HG03103 (cell line): ENCODE data around the gene SIMC1.
"Not testable (repeated sequence)": the region's sequence is repeated elsewhere in the genome, so short reads cannot be mapped to it uniquely, and the experiment has no call there.

ENCODE experiments used
- ATAC-seq: cut with Tn5 transposase; IDR thresholded peaks from one replicate; pipeline ENCODE4 v1.9.1; 2021; ENCODE audit warnings: low read depth; ENCODE audit not compliant: unreplicated experiment

The SIMC1 gene

GRCh38 chr5:176237971-176238644 is at the start of gene SIMC1:
TSS of gene SIMC1 (plus strand) at chr5:176238424. CDS start at chr5:176238509, 85 bp downstream.
- peak; percentile 60 for ATAC-seq

- no peak for ATAC-seq
Observed at GRCh38 chr5:176188506-176189193, 49.6 kb upstream of the SIMC1 start.

GRCh38 chr5:176189857-176190256 is 48.4 kb upstream of the SIMC1 start:
- no peak for ATAC-seq

GRCh38 chr5:176190886-176191755 is 47.1 kb upstream of the SIMC1 start:
- ATAC-seq: no peak

GRCh38 chr5:176192094-176192721 is 46.0 kb upstream of the SIMC1 start:
- no peak for ATAC-seq

- ATAC-seq: not testable (repeated sequence)
Observed at GRCh38 chr5:176192722-176193117, 45.5 kb upstream of the SIMC1 start.

- not testable (repeated sequence) for ATAC-seq
Observed at GRCh38 chr5:176193636-176194035, 44.6 kb upstream of the SIMC1 start.

GRCh38 chr5:176194238-176195083 is 43.8 kb upstream of the SIMC1 start:
- not testable (repeated sequence) for ATAC-seq

GRCh38 chr5:176195084-176195413 is 43.2 kb upstream of the SIMC1 start:
- not testable (repeated sequence) for ATAC-seq

GRCh38 chr5:176195487-176196207 is 42.6 kb upstream of the SIMC1 start:
- ATAC-seq: not testable (repeated sequence)

- ATAC-seq: not testable (repeated sequence)
Observed at GRCh38 chr5:176196781-176197180, 41.4 kb upstream of the SIMC1 start.

- ATAC-seq: not testable (repeated sequence)
Observed at GRCh38 chr5:176197234-176197858, 40.9 kb upstream of the SIMC1 start.

- not testable (repeated sequence) for ATAC-seq
Observed at GRCh38 chr5:176198299-176198698, 39.9 kb upstream of the SIMC1 start.

- not testable (repeated sequence) for ATAC-seq
Observed at GRCh38 chr5:176198991-176199733, 39.1 kb upstream of the SIMC1 start.

GRCh38 chr5:176199803-176200399 is 38.3 kb upstream of the SIMC1 start:
- ATAC-seq: not testable (repeated sequence)

GRCh38 chr5:176201811-176202210 is 36.4 kb upstream of the SIMC1 start:
- no peak for ATAC-seq

GRCh38 chr5:176203086-176203485 is 35.1 kb upstream of the SIMC1 start:
- ATAC-seq: no peak

- not testable (repeated sequence) for ATAC-seq
Observed at GRCh38 chr5:176203535-176203934, 34.7 kb upstream of the SIMC1 start.
